AG04449 (cell line): ENCODE measurements around the gene SPON1.

Source experiments
- CTCF ChIA-PET: fragments of 350-600 bp; formaldehyde crosslinking; extraction: SDS; loops from one replicate; lab custom pipeline; 2021; ENCODE audit warnings: antibody characterized with exemption; lab: Yijun Ruan, JAX
- POLR2A ChIA-PET: fragments of 400-600, 350-600 bp; formaldehyde crosslinking; extraction: SDS; loops from one replicate; lab custom pipeline; 2020; ENCODE audit warnings: antibody characterized with exemption, inconsistent platforms; lab: Yijun Ruan, JAX
- DNase-seq: peaks from one replicate; pipeline ENCODE4 v3.0.0-alpha.2; 2010; ENCODE audit warnings: low read depth, low spot score
- H3K4me3 ChIP-seq: 2 replicates; pipeline ENCODE4 v1.5.1; 2011; ENCODE audit warnings: low read depth, mild to moderate bottlenecking, control low read depth, low read length
- TF ChIP-seq, protein P1 (sequence below): IDR thresholded peaks from one replicate; pipeline ENCODE4 v1.5.1; 2011; ENCODE audit warnings: mild to moderate bottlenecking, moderate library complexity, low read length, control low read depth, inconsistent platforms; ENCODE audit not compliant: insufficient read depth; ENCODE audit errors: missing control alignments

Gene SPON1

GRCh38 chr11:14052198-14052597, 89.7 kb downstream of the SPON1 start:
- ChIA-PET CTCF (no interaction called here), POLR2A (no interaction called here)
- TF ChIP-seq, protein P1, sequence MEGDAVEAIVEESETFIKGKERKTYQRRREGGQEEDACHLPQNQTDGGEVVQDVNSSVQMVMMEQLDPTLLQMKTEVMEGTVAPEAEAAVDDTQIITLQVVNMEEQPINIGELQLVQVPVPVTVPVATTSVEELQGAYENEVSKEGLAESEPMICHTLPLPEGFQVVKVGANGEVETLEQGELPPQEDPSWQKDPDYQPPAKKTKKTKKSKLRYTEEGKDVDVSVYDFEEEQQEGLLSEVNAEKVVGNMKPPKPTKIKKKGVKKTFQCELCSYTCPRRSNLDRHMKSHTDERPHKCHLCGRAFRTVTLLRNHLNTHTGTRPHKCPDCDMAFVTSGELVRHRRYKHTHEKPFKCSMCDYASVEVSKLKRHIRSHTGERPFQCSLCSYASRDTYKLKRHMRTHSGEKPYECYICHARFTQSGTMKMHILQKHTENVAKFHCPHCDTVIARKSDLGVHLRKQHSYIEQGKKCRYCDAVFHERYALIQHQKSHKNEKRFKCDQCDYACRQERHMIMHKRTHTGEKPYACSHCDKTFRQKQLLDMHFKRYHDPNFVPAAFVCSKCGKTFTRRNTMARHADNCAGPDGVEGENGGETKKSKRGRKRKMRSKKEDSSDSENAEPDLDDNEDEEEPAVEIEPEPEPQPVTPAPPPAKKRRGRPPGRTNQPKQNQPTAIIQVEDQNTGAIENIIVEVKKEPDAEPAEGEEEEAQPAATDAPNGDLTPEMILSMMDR = no peak
- H3K4me3 ChIP-seq = no peak overlapping the region
- DNase-seq = no peak

GRCh38 chr11:14054116-14055107, 91.9 kb downstream of the SPON1 start:
- H3K4me3 ChIP-seq = no peak overlapping the region
- DNase-seq = no peak
- TF ChIP-seq, protein P1 = no peak
- CTCF ChIA-PET = no interaction called here
- POLR2A ChIA-PET = no interaction called here

- CTCF ChIA-PET = no interaction called here
- POLR2A ChIA-PET = no interaction called here
- TF ChIP-seq, protein P1 = no peak
- DNase-seq = no peak
- no peak overlapping the region for H3K4me3 ChIP-seq
Measured at GRCh38 chr11:14055936-14056335, 93.4 kb downstream of the SPON1 start.

GRCh38 chr11:14058061-14058460, 95.5 kb downstream of the SPON1 start:
- TF ChIP-seq, protein P1 = no peak
- CTCF ChIA-PET = interaction anchor here (0.7 kb wide), 1 partner anchor 848 kb away, joined by 3 read pairs; no protein-coding TSS in a partner anchor

DNA sequence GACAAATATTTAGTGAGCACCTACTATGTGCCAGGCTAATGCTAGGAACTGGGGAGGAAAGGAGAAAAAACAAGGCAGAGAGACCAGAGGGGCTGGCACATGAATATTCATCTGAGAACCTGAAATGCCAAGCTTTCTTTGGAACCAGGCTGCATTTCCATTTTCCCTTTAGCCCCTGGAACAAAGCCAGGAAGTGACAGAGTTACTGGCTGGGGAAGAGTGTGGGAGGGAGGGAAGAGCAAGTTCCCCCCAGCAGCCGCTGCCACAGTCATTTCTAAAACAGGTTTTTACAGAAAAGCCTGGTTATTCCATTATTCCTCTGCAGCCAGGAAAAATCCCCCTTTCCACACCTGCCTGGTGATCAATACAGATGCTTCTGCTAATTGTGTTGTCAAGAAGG, 97.0 kb downstream of the SPON1 start:
- TF ChIP-seq, protein P1 = no peak
- POLR2A ChIA-PET = no interaction called here
- H3K4me3 ChIP-seq = no peak overlapping the region
- CTCF ChIA-PET = no interaction called here
- DNase-seq = no peak

More at GRCh38 chr11:14058061-14058460, 95.5 kb downstream of the SPON1 start:
- DNase-seq = no peak
- no peak overlapping the region for H3K4me3 ChIP-seq
- POLR2A ChIA-PET = no interaction called here

GRCh38 chr11:14061721-14062120, 99.2 kb downstream of the SPON1 start:
- no peak for DNase-seq
- CTCF ChIA-PET = no interaction called here
- POLR2A ChIA-PET = no interaction called here
- TF ChIP-seq, protein P1 = no peak
- H3K4me3 ChIP-seq = no peak overlapping the region
